Neutrophil (primary cell): ENCODE measurements around the gene WIZ.

Experiments used
- H3K27ac ChIP-seq: fragments of 200-600 bp; sonication (generic); 2 replicates; pipeline ENCODE4 v1.5.1; 2016; ENCODE audit warnings: mild to moderate bottlenecking, moderate library complexity
- H3K27me3 ChIP-seq: fragments of 200-600 bp; sonication (generic); 2 replicates; pipeline ENCODE4 v1.6.0; 2016; ENCODE audit warnings: mild to moderate bottlenecking
- H3K36me3 ChIP-seq: fragments of 200-600 bp; sonication (generic); 2 replicates; pipeline ENCODE4 v1.5.1; 2017
- H3K4me1 ChIP-seq, 2 experiments: fragments of 200-600 bp in 1 of 2; sonication (generic) in 1 of 2; 1 replicate in 1 of 2; 2 replicates in 1 of 2; pipeline versions ENCODE4 v1.5.1 to v1.6.1; 2013 to 2016; ENCODE audit warnings: low read depth in 1 of 2, low read length in 1 of 2, mild to moderate bottlenecking in 1 of 2, moderate library complexity in 1 of 2; ENCODE audit not compliant: control insufficient read depth in 1 of 2, insufficient read depth in 1 of 2
- H3K4me3 ChIP-seq, 2 experiments: fragments of 200-600 bp in 1 of 2; sonication (generic) in 1 of 2; 1 replicate in 1 of 2; 2 replicates in 1 of 2; pipeline ENCODE4 v1.5.1; 2013 to 2016; ENCODE audit warnings: low read depth in 1 of 2, low read length in 1 of 2, mild to moderate bottlenecking in 1 of 2, moderate library complexity in 1 of 2
- H3K9me3 ChIP-seq: fragments of 200-600 bp; sonication (generic); 2 replicates; pipeline ENCODE4 v1.5.1; 2016
- CTCF ChIP-seq: fragments of 200-600 bp; sonication (generic); IDR thresholded peaks from 2 replicates; pipeline ENCODE4 v1.5.1; 2016; ENCODE audit warnings: antibody characterized with exemption

Gene WIZ

DNA sequence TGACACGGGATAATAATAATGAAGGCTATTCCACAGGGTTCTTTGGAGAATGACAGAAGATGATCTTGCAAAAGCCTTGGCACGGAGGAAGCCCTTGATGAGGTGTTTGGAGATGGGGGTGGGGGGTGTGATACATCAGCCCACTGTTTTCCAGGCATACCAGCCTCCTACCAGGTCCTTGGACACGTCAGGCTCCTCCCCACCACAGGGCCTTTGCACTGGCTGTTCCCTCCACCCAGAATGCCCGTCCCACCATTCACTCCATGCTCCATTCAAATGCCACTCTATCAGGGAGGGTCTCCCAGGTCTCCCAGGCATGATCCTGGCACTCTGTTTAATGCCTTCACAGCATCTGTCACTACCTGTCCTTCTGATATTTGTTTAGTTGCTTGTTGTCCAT is 2.7 kb downstream of the WIZ start:
- no peak for TF ChIP-seq CTCF
- Histone ChIP-seq H3K9me3 (no peaks in the 10 kb centered on the region), H3K27me3 (no peaks in the 10 kb centered on the region), H3K36me3 (peaks cover 23% of the 10 kb centered on the region), H3K4me3 (no peak overlapping the region), H3K4me1 (peaks cover 49 to 61% of the 10 kb centered on the region in 2 experiments), H3K27ac (peak overlapping the region; percentile 92)

DNA sequence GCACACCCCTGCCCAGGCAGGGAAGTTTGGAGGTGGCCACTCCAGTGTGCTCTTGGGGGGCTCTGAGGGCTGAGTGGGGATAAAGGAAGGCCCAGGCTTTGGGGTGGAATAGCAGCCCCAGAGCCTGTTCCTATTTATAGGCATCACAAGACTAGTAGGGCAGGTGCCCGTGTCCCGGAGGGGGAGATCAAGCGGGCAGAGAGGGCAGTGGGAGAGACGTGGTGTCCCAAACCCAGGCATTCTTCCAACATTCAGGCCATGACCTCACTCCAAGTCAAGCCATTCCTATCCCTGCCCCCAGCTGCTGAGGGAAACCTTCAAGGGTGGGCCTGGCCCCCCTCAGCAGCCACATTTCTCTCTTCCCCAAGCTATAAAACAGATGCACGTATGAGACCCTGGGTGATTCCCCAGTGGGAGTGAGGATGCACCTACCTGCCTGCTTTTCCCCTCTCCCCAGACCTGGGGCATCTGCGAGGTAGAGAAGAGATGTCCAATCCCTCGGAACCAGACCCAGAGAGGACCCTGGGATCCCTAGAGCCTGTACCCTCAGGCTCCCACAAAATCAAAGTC is 3.9 kb downstream of the WIZ start:
- Histone ChIP-seq H3K4me1 (peaks cover 61 to 73% of the 10 kb centered on the region in 2 experiments), H3K27me3 (no peaks in the 10 kb centered on the region), H3K27ac (peak overlapping the region; percentile 92), H3K9me3 (no peaks in the 10 kb centered on the region), H3K4me3 (no peak overlapping the region), H3K36me3 (peaks cover 12% of the 10 kb centered on the region)
- no peak for TF ChIP-seq CTCF

GRCh38 chr19:15445227-15445605 is 4.5 kb downstream of the WIZ start:
- no peak overlapping the region for H3K27ac ChIP-seq

GRCh38 chr19:15444505-15445226 is 5.1 kb downstream of the WIZ start:
- Histone ChIP-seq H3K4me3 (no peak overlapping the region), H3K36me3 (peaks cover 17% of the 10 kb centered on the region), H3K27ac (no peak overlapping the region), H3K27me3 (no peaks in the 10 kb centered on the region), H3K9me3 (no peaks in the 10 kb centered on the region), H3K4me1 (peaks cover 70 to 79% of the 10 kb centered on the region in 2 experiments)
- TF ChIP-seq CTCF: no peak

More at GRCh38 chr19:15445227-15445605, 4.5 kb downstream of the WIZ start:
- no peak for TF ChIP-seq CTCF
- Histone ChIP-seq H3K27me3 (no peaks in the 10 kb centered on the region), H3K36me3 (peaks cover 12% of the 10 kb centered on the region), H3K4me3 (no peak overlapping the region), H3K9me3 (no peaks in the 10 kb centered on the region), H3K4me1 (peaks cover 67 to 79% of the 10 kb centered on the region in 2 experiments)

DNA sequence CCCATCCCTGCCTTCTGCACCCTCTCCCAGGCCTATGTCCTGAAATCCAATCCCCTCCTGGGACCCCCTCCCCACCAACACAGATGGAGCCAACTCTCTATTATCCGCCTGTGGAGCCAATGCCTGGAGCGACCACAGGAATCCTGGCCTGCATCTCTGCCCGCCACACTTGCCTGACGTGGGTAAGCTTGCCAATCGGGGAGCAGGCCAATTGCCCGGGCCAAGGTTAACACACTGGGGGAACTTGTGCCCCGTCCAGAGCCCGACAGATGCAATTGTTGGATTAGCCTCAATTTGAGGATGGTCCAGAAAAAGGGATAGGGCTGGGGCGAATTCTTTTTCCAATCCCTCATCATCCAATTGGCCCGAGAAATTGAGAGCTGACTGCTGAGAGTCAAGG is 5.9 kb downstream of the WIZ start:
- peaks cover 26% of the 10 kb centered on the region for H3K36me3 ChIP-seq
- H3K4me3 ChIP-seq: no peak overlapping the region
- H3K4me1 ChIP-seq: peaks cover 67 to 74% of the 10 kb centered on the region in 2 experiments
- H3K9me3 ChIP-seq: no peaks in the 10 kb centered on the region
- peak overlapping the region; percentile 88 for H3K27ac ChIP-seq
- TF ChIP-seq CTCF: no peak
- no peaks in the 10 kb centered on the region for H3K27me3 ChIP-seq
